A549 (cell line): ENCODE measurements around the gene ACOT7.

Experiments used
- BCL3 ChIP-seq: fragments of >200 bp; sonication (Bioruptor Twin); formaldehyde crosslinking; IDR thresholded peaks from 3 replicates; pipeline ENCODE4 v1.6.1; 2016
- TF ChIP-seq, protein P1 (sequence below): fragments of >200 bp; sonication (Bioruptor Twin); formaldehyde crosslinking; IDR thresholded peaks from 3 replicates; pipeline ENCODE4 v1.5.1; 2016
- TF ChIP-seq, protein P2 (sequence below): fragments of 150-350 bp; IDR thresholded peaks from 2 replicates; pipeline ENCODE4 v1.6.1; 2014; ENCODE audit warnings: low read depth, mild to moderate bottlenecking, low read length

DNA sequence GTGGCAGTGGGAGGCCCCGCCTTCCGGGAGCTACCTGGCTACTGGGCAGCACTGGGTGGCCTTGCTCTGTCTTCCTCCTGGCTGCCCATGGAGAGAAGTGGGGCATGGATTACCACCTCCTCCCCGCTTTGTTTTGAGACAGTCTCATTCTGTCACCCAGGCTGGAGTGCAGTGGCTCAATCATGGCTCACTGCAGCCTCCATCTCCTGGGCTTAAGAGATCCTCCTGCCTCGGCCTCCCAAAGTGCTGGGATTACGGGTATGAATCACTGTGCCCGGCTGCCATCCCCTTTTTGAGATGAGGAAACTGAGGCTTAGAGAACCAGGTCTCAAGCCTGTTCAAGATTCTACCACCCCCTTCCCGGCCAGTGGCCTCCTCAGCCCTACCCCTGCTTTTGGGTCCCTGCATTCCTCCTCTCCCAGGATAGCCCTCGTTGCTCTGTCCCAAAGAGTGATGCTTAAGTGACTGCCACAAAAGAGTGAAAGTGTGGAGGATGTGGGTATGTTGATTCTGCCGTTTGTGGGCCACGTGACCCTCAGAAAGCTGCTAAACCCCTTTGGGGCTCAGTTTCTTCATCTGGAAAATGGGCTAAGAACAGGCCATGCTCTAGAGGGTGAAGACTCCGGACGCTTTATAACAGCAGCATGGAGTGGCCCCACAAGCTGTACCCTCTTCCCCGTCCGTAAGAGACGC is 141.7 kb downstream of the ACOT7 start:
- TF ChIP-seq, protein P1, sequence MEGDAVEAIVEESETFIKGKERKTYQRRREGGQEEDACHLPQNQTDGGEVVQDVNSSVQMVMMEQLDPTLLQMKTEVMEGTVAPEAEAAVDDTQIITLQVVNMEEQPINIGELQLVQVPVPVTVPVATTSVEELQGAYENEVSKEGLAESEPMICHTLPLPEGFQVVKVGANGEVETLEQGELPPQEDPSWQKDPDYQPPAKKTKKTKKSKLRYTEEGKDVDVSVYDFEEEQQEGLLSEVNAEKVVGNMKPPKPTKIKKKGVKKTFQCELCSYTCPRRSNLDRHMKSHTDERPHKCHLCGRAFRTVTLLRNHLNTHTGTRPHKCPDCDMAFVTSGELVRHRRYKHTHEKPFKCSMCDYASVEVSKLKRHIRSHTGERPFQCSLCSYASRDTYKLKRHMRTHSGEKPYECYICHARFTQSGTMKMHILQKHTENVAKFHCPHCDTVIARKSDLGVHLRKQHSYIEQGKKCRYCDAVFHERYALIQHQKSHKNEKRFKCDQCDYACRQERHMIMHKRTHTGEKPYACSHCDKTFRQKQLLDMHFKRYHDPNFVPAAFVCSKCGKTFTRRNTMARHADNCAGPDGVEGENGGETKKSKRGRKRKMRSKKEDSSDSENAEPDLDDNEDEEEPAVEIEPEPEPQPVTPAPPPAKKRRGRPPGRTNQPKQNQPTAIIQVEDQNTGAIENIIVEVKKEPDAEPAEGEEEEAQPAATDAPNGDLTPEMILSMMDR = no peak
- TF ChIP-seq, protein P2, sequence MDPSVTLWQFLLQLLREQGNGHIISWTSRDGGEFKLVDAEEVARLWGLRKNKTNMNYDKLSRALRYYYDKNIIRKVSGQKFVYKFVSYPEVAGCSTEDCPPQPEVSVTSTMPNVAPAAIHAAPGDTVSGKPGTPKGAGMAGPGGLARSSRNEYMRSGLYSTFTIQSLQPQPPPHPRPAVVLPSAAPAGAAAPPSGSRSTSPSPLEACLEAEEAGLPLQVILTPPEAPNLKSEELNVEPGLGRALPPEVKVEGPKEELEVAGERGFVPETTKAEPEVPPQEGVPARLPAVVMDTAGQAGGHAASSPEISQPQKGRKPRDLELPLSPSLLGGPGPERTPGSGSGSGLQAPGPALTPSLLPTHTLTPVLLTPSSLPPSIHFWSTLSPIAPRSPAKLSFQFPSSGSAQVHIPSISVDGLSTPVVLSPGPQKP = no peak
- TF ChIP-seq BCL3 = no peak
